ENCODE measurements around the gene WFS1. TPM values are rescaled to one million over a fixed set of nuclear protein-coding genes. Genes with fewer than 3 reads are reported as not detected.

The WFS1 gene
- total and polyA plus RNA-seq, 2 of the 4 experiments (the other 2 are of a cell fraction), result 9.7 to 42.4 TPM

DNA sequence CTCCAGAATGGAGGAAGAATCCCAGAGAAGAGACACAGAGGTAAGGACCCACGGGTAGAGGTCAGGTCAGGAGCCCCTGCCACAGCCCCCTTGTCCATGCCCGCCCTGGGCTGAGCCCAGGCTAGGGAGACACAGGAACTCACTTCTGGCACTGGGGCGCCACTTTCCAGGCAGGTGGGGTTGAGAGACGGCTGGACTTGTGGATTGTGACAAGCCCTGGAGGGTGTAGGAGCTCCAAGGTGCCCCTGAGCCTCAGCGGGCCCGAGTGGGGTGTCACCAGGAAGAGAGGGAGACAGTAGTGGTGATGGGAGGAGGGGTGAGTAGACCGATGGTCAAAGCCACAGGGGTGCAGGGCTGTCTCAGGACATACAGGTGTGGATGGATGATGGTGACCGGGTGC lies 58.9 kb downstream of the WFS1 start:
- Histone ChIP-seq H2BK15ac (ENCODE audit: low read depth, low read length) (no peak overlapping the region), H3K36me3 (ENCODE audit: control insufficient read depth, insufficient read depth, low read length) (no peaks in the 10 kb centered on the region), H2BK5ac (ENCODE audit: low read depth, low read length, poor library complexity, severe bottlenecking) (no peak overlapping the region), H3K18ac (ENCODE audit: low read depth, low read length) (no peak overlapping the region), H3K23ac (ENCODE audit: low read depth, low read length) (no peak overlapping the region), H3K4me2 (ENCODE audit: low read depth, low read length) (no peak overlapping the region), H3K4me3 (ENCODE audit: insufficient read depth, low read depth, low read length) (no peak overlapping the region), H3K27me3 (ENCODE audit: control insufficient read depth, insufficient read depth, low read length) (peaks cover 25% of the 10 kb centered on the region), H2BK20ac (ENCODE audit: low read depth, low read length) (no peak overlapping the region), H3K4me1 (ENCODE audit: control insufficient read depth, insufficient read depth, low read length) (no peaks in the 10 kb centered on the region), H3K9me3 (ENCODE audit: control insufficient read depth, insufficient read depth, low read length) (no peaks in the 10 kb centered on the region; the same call in 1 of the 2 replicates), H4K5ac (ENCODE audit: low read depth, low read length) (no peak overlapping the region), H3K4ac (ENCODE audit: low read depth, low read length) (no peak overlapping the region), H2AFZ (replicated peaks; ENCODE audit: low read length, poor library complexity) (no peak overlapping the region), H3K56ac (ENCODE audit: extremely low read depth, insufficient read depth, low read length) (no peak overlapping the region), H3K9me1 (ENCODE audit: insufficient read depth, low read length) (no peaks in the 10 kb centered on the region), H4K91ac (ENCODE audit: insufficient read depth, low read depth, low read length) (no peak overlapping the region), H2AK9ac (replicated peaks; ENCODE audit: low read depth, low read length, poor library complexity) (no peak overlapping the region), H2AK5ac (ENCODE audit: low read depth, low read length) (no peak overlapping the region), H3K14ac (replicated peaks; ENCODE audit: low read depth, low read length) (no peak overlapping the region), H4K20me1 (ENCODE audit: insufficient read depth, low read length) (no peaks in the 10 kb centered on the region; the same call in 1 of the 2 replicates), H3K79me1 (ENCODE audit: low read depth in 1 of 2, low read length in 2 of 2) (no peaks in the 10 kb centered on the region), H3K27ac (ENCODE audit: insufficient read depth, low read length) (no peak overlapping the region), H3K9ac (ENCODE audit: low read depth, low read length) (no peak overlapping the region), H2BK120ac (ENCODE audit: low read depth, low read length) (no peak overlapping the region), H4K8ac (ENCODE audit: low read depth in 2 of 2, low read length in 2 of 2) (no peak overlapping the region)
- dilution Hi-C loops (cut with HindIII; ENCODE audit: low sequenced_read_pairs, unreplicated experiment) (no loop called here), in situ Hi-C loops (cut with MboI; ENCODE audit: low sequenced_read_pairs) (loop anchor here (5.0 to 10.0 kb wide), 2 partner anchors 76 to 334 kb away; no protein-coding TSS in a partner anchor), intact Hi-C loops (cut with micrococcal nuclease) (no loop called here)
- no peak for DNase-seq
- POLR2A ChIA-PET (ENCODE audit: unreplicated experiment), result no interaction called here
- TF ChIP-seq, protein P1, sequence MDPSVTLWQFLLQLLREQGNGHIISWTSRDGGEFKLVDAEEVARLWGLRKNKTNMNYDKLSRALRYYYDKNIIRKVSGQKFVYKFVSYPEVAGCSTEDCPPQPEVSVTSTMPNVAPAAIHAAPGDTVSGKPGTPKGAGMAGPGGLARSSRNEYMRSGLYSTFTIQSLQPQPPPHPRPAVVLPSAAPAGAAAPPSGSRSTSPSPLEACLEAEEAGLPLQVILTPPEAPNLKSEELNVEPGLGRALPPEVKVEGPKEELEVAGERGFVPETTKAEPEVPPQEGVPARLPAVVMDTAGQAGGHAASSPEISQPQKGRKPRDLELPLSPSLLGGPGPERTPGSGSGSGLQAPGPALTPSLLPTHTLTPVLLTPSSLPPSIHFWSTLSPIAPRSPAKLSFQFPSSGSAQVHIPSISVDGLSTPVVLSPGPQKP (IDR thresholded peaks at IDR 0.05; ENCODE audit: borderline replicate concordance, low read depth, low read length), result no peak
- TF ChIP-seq RAD21 (IDR thresholded peaks at IDR 0.05; ENCODE audit: low read length) (no peak), MAFK (IDR thresholded peaks at IDR 0.05; ENCODE audit: low read depth, low read length) (no peak), NFE2L2 (IDR thresholded peaks at IDR 0.05; ENCODE audit: low read depth, low read length) (no peak), POLR2A (IDR thresholded peaks at IDR 0.05; ENCODE audit: low read depth, low read length) (no peak), MAZ (IDR thresholded peaks at IDR 0.05; ENCODE audit: borderline replicate concordance, low read depth, low read length) (no peak), SMC3 (IDR thresholded peaks at IDR 0.05; ENCODE audit: low read depth, low read length) (no peak), CHD1 (IDR thresholded peaks at IDR 0.05; ENCODE audit: low read depth, low read length) (no peak), BHLHE40 (IDR thresholded peaks at IDR 0.05; ENCODE audit: low read depth, low read length) (no peak), CEBPB (IDR thresholded peaks at IDR 0.05; ENCODE audit: low read depth, low read length) (no peak), RFX5 (IDR thresholded peaks at IDR 0.05; ENCODE audit: low read depth, low read length) (no peak), FOS (IDR thresholded peaks at IDR 0.05; ENCODE audit: low read depth, low read length) (no peak), RCOR1 (IDR thresholded peaks at IDR 0.05; ENCODE audit: insufficient replicate concordance, low read length) (no peak), MXI1 (IDR thresholded peaks at IDR 0.05; ENCODE audit: borderline replicate concordance, low read depth, low read length) (no peak)
- TF ChIP-seq, protein P2, sequence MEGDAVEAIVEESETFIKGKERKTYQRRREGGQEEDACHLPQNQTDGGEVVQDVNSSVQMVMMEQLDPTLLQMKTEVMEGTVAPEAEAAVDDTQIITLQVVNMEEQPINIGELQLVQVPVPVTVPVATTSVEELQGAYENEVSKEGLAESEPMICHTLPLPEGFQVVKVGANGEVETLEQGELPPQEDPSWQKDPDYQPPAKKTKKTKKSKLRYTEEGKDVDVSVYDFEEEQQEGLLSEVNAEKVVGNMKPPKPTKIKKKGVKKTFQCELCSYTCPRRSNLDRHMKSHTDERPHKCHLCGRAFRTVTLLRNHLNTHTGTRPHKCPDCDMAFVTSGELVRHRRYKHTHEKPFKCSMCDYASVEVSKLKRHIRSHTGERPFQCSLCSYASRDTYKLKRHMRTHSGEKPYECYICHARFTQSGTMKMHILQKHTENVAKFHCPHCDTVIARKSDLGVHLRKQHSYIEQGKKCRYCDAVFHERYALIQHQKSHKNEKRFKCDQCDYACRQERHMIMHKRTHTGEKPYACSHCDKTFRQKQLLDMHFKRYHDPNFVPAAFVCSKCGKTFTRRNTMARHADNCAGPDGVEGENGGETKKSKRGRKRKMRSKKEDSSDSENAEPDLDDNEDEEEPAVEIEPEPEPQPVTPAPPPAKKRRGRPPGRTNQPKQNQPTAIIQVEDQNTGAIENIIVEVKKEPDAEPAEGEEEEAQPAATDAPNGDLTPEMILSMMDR (conservative IDR thresholded peaks at IDR 0.05; ENCODE audit: low read depth, low read length), result no peak
- BruUV-seq (replicated peaks), result no TSS peak
- ATAC-seq (ENCODE audit: low read depth), result no peak
- CTCF ChIA-PET, result interaction anchor here (1.7 to 4.4 kb wide), 3 partner anchors 56 to 78 kb away, joined by 4 to 40 read pairs (median 34); no protein-coding TSS in a partner anchor
- 42% methylated on average over 4 of the region's 8 CpGs; no CpG with 5 or more reads in 1 of the 2 experiments for WGBS, 2 experiments (ENCODE audit: extremely low coverage in 2 of 2, insufficient read length in 1 of 2)

Data from IMR-90 (cell line).